ENCODE data around the gene PPARA. TPM values are rescaled to one million over a fixed set of nuclear protein-coding genes. Genes with fewer than 3 reads are reported as not detected.
A peak's percentile ranks its signal among the peaks of the same experiment; 100 is the strongest.

The PPARA gene
- total RNA-seq, 1 experiment from 2014 or later, result 14.5 TPM

- no peak for TF ChIP-seq FOSL1 (IDR thresholded peaks at IDR 0.05; ENCODE audit: low read depth)
- no peak for TF ChIP-seq RAD21 (IDR thresholded peaks at IDR 0.05; ENCODE audit: low read depth)
- no peak; the same call in 1 of the 2 replicates for TF ChIP-seq POLR2AphosphoS5 (IDR thresholded peaks at IDR 0.05; ENCODE audit: low read depth, low read length)
Measured at GRCh38 chr22:46113910-46114517, 36.3 kb upstream of the PPARA start (continued).

- Histone ChIP-seq H3K9me2 (ENCODE audit: insufficient read depth) (no peaks in the 10 kb centered on the region), H3K27me3 (ENCODE audit: insufficient read depth, low read length) (no peaks in the 10 kb centered on the region), H3K9ac (ENCODE audit: low read length) (no peak overlapping the region), H4K20me1 (ENCODE audit: insufficient read depth) (no peaks in the 10 kb centered on the region), H3K4me1 (ENCODE audit: control insufficient read depth in 1 of 2, insufficient read depth in 2 of 2, low read length in 2 of 2) (peaks cover 10 to 36% of the 10 kb centered on the region in 2 experiments; a peak in 3 of 4 replicates), H3K79me2 (ENCODE audit: insufficient read depth, low read length) (no peaks in the 10 kb centered on the region), H3K36me3 (ENCODE audit: control insufficient read depth in 1 of 2, insufficient read depth in 2 of 2, low read length in 2 of 2) (peaks cover 5 to 19% of the 10 kb centered on the region in 2 experiments; a peak in 3 of 4 replicates), H3K4me3 (replicated peaks in 1 of 2; ENCODE audit: low read depth in 1 of 2, low read length in 2 of 2) (no peak overlapping the region), H3K27ac (ENCODE audit: low read depth, low read length) (peak overlapping the region; percentile 45), H3K4me2 (ENCODE audit: low read length) (no peak overlapping the region), H3K9me3 (ENCODE audit: control insufficient read depth in 1 of 2, insufficient read depth in 1 of 2, low read depth in 1 of 2, low read length in 2 of 2) (no peaks in the 10 kb centered on the region), H2AFZ (ENCODE audit: low read depth, low read length, poor library complexity, severe bottlenecking) (no peak overlapping the region)
- TF ChIP-seq FOSL1 (IDR thresholded peaks at IDR 0.05; ENCODE audit: low read depth), result no peak
- no peak for TF ChIP-seq TCF7L2 (IDR thresholded peaks at IDR 0.05; ENCODE audit: borderline replicate concordance, extremely low read depth, insufficient read depth, insufficient read length)
- no peak for TF ChIP-seq SP1 (IDR thresholded peaks at IDR 0.05; ENCODE audit: low read depth)
- TF ChIP-seq JUND (IDR thresholded peaks at IDR 0.05), result no peak
- no peak for TF ChIP-seq CTCF (IDR thresholded peaks at IDR 0.05 in 2 of 3, conservative IDR thresholded peaks at IDR 0.05 in 1 of 3; ENCODE audit: borderline replicate concordance in 1 of 3, insufficient read depth in 1 of 3, low read depth in 2 of 3, low read length in 2 of 3)
- TF ChIP-seq RAD21 (IDR thresholded peaks at IDR 0.05; ENCODE audit: low read depth), result no peak; the same call in 1 of the 2 replicates
- TF ChIP-seq ZFX (IDR thresholded peaks at IDR 0.05), result no peak
- TF ChIP-seq ZNF274 (IDR thresholded peaks at IDR 0.05; ENCODE audit: low read depth, low read length), result no peak
- TF ChIP-seq ELF1 (IDR thresholded peaks at IDR 0.05; ENCODE audit: borderline replicate concordance, low read depth), result no peak
- no peak for TF ChIP-seq SRF (IDR thresholded peaks at IDR 0.05; ENCODE audit: low read depth)
- no peak for TF ChIP-seq EGR1 (IDR thresholded peaks at IDR 0.05; ENCODE audit: low read depth)
- ATAC-seq (peak; percentile 3; the same call in 1 of the 2 replicates), DNase-seq (ENCODE audit: low read depth, low spot score) (no peak)
- ChIA-PET POLR2A (interaction anchor here (0.9 to 1.3 kb wide), 2 partner anchors 107 to 108 kb away, joined by 3 read pairs; no protein-coding TSS in a partner anchor), RAD21 (ENCODE audit: low non-redundant PET in 1 of 2, low total read pairs in 2 of 2, uncharacterized antibody in 2 of 2, unreplicated experiment in 2 of 2) (interaction anchor here (0.8 to 1.3 kb wide), 2 partner anchors 108 kb away, joined by 3 to 11 read pairs; no protein-coding TSS in a partner anchor), CTCF (interaction anchor here (1.2 to 10.7 kb wide), 4 partner anchors 108 to 126 kb away, joined by 4 to 151 read pairs (median 7); no protein-coding TSS in a partner anchor)
- intact Hi-C loops (cut with micrococcal nuclease), result no loop called here
- BruUV-seq (replicated peaks), result no TSS peak
Measured at GRCh38 chr22:46114518-46115387, 35.6 kb upstream of the PPARA start.
